ENCODE data around the gene ZNF892. TPM values are rescaled to one million over a fixed set of nuclear protein-coding genes. Genes with fewer than 3 reads are reported as not detected.

Gene ZNF892
- total and polyA plus RNA-seq, 2 of the 13 experiments (the other 11 are each of a cell fraction or from before 2014, with no cell fraction given), result not detected

DNA sequence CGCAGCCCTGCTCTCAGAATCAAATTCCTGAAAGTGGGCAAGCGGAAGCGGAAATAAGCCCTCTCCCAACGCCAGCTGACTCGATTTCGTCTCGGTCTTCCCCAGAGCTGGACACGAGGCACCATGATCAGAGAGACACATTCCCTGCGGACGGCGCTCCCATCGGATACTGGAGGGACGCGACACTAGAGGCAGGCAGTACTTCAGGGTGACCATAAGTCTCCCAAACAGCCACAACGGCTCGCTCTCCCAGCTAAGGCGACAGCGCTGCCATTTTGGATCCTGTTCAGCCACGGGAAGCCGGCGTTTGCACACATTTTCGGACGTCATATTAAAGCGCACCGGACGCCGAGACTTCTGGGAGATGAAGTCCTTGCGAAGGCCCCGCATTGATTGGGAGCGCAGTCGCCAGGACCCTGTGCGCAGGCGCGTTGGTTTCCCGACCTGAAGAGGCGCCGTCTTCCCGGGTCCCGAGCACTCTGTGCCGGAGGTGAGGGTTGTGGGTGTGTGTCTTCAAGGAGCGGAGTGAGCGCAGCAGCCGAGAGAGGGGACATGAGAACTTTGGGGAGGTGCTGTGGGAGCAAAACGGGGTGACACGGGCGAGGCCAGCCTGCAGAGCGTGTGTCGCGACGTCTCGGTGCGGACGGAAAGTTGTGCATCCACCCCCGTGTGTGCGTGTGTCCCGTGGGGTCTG, 41.8 kb upstream of the ZNF892 start, which contains the start of gene ZNF2 (continued):
- TF ChIP-seq ZNF10 (CRISPR knock-in tag; IDR thresholded peaks at IDR 0.05; ENCODE audit: borderline replicate concordance, low read depth) (no peak; the same call in 1 of the 2 replicates), ZBTB21 (CRISPR knock-in tag; IDR thresholded peaks at IDR 0.05) (no peak; the same call in 1 of the 2 replicates), HOXA3 (CRISPR knock-in tag; IDR thresholded peaks at IDR 0.05) (peak; percentile 99), ATF3 (CRISPR knock-in tag; IDR thresholded peaks at IDR 0.05) (no peak), RNF219 (CRISPR knock-in tag; IDR thresholded peaks at IDR 0.05) (0 out of 2 replicates have a peak, but pooled peaks have one; percentile 3), SIX1 (CRISPR knock-in tag; IDR thresholded peaks at IDR 0.05; ENCODE audit: borderline replicate concordance) (no peak), ZNF251 (CRISPR knock-in tag; IDR thresholded peaks at IDR 0.05) (no peak; the same call in 1 of the 2 replicates), ZBTB8A (CRISPR knock-in tag; IDR thresholded peaks at IDR 0.05; ENCODE audit: borderline replicate concordance, low read depth) (no peak), ZNF839 (CRISPR knock-in tag; IDR thresholded peaks at IDR 0.05; ENCODE audit: borderline replicate concordance) (peak; percentile 35; the same call in 1 of the 2 replicates), ZNF205 (CRISPR knock-in tag; IDR thresholded peaks at IDR 0.05) (peak; percentile 93), GABPA (IDR thresholded peaks at IDR 0.05; ENCODE audit: low read depth, low read length) (peak; percentile 77), GABPA (CRISPR knock-in tag; IDR thresholded peaks at IDR 0.05; ENCODE audit: low read depth) (peak; percentile 96), BORCS8-MEF2B (CRISPR knock-in tag; IDR thresholded peaks at IDR 0.05) (peak; percentile 68), ZFP62 (CRISPR knock-in tag; IDR thresholded peaks at IDR 0.05) (no peak), MTF1 (CRISPR knock-in tag; IDR thresholded peaks at IDR 0.05) (peak; percentile 99), ZBTB42 (CRISPR knock-in tag; IDR thresholded peaks at IDR 0.05) (no peak), ADNP (CRISPR knock-in tag; IDR thresholded peaks at IDR 0.05) (no peak), TBX2 (CRISPR knock-in tag; IDR thresholded peaks at IDR 0.05; ENCODE audit: borderline replicate concordance) (peak; percentile 84; the same call in 1 of the 2 replicates), ZNF776 (CRISPR knock-in tag; IDR thresholded peaks at IDR 0.05) (no peak; the same call in 1 of the 2 replicates), PRMT3 (CRISPR knock-in tag; IDR thresholded peaks at IDR 0.05; ENCODE audit: borderline replicate concordance, low read depth) (no peak), ZNF598 (CRISPR knock-in tag; IDR thresholded peaks at IDR 0.05; ENCODE audit: borderline replicate concordance) (peak; percentile 67; the same call in 1 of the 2 replicates)
- TF ChIP-seq, protein P1, sequence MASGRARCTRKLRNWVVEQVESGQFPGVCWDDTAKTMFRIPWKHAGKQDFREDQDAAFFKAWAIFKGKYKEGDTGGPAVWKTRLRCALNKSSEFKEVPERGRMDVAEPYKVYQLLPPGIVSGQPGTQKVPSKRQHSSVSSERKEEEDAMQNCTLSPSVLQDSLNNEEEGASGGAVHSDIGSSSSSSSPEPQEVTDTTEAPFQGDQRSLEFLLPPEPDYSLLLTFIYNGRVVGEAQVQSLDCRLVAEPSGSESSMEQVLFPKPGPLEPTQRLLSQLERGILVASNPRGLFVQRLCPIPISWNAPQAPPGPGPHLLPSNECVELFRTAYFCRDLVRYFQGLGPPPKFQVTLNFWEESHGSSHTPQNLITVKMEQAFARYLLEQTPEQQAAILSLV (CRISPR knock-in tag; IDR thresholded peaks at IDR 0.05; ENCODE audit: borderline replicate concordance), result peak; percentile 97
- TF ChIP-seq, protein P2, sequence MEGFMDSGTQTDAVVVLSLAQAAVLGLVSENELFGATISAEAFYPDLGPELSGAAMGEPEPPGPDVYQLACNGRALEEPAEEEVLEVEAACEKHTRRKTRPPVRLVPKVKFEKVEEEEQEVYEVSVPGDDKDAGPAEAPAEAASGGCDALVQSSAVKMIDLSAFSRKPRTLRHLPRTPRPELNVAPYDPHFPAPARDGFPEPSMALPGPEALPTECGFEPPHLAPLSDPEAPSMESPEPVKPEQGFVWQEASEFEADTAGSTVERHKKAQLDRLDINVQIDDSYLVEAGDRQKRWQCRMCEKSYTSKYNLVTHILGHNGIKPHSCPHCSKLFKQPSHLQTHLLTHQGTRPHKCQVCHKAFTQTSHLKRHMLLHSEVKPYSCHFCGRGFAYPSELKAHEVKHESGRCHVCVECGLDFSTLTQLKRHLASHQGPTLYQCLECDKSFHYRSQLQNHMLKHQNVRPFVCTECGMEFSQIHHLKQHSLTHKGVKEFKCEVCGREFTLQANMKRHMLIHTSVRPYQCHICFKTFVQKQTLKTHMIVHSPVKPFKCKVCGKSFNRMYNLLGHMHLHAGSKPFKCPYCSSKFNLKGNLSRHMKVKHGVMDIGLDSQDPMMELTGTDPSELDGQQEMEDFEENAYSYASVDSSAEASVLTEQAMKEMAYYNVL (CRISPR knock-in tag; IDR thresholded peaks at IDR 0.05; ENCODE audit: borderline replicate concordance), result no peak
